Measurements from ENCODE around the gene ADAM19.

DNA sequence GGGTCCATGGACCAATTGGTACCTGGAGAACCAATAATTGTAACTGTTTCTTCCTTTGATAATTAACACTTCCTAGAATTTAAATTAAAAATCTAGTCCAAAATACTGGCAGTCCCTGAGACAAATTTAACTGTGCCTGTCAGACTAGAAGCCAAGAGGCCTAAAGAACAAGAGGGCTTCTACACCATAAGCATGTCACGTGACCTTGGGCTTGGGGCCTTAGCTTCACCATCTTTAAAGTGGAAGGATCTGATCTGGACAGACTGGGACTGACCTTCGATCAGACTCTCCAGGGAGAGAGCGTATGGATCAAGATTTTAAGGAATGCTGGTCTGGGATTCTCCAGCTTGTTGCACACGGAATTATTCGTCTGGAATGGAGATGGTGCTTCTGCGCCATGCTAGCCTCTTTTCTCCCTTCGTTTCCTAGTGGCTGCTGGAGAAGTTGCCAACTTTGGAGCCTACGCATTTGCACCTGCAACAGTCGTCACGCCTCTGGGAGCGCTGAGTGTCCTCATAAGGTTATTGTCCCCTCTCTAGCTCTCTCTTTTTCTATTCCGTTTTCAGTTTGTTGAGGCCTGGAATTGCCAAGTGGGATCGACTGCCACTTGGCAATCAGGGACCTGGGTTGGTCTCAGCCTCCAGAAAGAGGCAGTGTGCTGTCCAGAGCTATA is 107.1 kb downstream of the ADAM19 start:
- TF ChIP-seq, protein P1, sequence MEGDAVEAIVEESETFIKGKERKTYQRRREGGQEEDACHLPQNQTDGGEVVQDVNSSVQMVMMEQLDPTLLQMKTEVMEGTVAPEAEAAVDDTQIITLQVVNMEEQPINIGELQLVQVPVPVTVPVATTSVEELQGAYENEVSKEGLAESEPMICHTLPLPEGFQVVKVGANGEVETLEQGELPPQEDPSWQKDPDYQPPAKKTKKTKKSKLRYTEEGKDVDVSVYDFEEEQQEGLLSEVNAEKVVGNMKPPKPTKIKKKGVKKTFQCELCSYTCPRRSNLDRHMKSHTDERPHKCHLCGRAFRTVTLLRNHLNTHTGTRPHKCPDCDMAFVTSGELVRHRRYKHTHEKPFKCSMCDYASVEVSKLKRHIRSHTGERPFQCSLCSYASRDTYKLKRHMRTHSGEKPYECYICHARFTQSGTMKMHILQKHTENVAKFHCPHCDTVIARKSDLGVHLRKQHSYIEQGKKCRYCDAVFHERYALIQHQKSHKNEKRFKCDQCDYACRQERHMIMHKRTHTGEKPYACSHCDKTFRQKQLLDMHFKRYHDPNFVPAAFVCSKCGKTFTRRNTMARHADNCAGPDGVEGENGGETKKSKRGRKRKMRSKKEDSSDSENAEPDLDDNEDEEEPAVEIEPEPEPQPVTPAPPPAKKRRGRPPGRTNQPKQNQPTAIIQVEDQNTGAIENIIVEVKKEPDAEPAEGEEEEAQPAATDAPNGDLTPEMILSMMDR (IDR thresholded peaks at IDR 0.05) = no peak
- TF ChIP-seq, protein P2, sequence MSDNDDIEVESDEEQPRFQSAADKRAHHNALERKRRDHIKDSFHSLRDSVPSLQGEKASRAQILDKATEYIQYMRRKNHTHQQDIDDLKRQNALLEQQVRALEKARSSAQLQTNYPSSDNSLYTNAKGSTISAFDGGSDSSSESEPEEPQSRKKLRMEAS (IDR thresholded peaks at IDR 0.05; ENCODE audit: low read depth) = no peak
- TF ChIP-seq, protein P3, sequence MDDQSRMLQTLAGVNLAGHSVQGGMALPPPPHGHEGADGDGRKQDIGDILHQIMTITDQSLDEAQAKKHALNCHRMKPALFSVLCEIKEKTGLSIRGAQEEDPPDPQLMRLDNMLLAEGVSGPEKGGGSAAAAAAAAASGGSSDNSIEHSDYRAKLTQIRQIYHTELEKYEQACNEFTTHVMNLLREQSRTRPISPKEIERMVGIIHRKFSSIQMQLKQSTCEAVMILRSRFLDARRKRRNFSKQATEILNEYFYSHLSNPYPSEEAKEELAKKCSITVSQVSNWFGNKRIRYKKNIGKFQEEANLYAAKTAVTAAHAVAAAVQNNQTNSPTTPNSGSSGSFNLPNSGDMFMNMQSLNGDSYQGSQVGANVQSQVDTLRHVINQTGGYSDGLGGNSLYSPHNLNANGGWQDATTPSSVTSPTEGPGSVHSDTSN (IDR thresholded peaks at IDR 0.05) = no peak
- no peak for TF ChIP-seq POLR2AphosphoS5 (IDR thresholded peaks at IDR 0.05; ENCODE audit: low read depth, low read length)
- no peak for TF ChIP-seq RAD21 (IDR thresholded peaks at IDR 0.05; ENCODE audit: low read length)
- TF ChIP-seq TAF1 (IDR thresholded peaks at IDR 0.05; ENCODE audit: borderline replicate concordance, low read depth, low read length) = no peak
- TF ChIP-seq, protein P4, sequence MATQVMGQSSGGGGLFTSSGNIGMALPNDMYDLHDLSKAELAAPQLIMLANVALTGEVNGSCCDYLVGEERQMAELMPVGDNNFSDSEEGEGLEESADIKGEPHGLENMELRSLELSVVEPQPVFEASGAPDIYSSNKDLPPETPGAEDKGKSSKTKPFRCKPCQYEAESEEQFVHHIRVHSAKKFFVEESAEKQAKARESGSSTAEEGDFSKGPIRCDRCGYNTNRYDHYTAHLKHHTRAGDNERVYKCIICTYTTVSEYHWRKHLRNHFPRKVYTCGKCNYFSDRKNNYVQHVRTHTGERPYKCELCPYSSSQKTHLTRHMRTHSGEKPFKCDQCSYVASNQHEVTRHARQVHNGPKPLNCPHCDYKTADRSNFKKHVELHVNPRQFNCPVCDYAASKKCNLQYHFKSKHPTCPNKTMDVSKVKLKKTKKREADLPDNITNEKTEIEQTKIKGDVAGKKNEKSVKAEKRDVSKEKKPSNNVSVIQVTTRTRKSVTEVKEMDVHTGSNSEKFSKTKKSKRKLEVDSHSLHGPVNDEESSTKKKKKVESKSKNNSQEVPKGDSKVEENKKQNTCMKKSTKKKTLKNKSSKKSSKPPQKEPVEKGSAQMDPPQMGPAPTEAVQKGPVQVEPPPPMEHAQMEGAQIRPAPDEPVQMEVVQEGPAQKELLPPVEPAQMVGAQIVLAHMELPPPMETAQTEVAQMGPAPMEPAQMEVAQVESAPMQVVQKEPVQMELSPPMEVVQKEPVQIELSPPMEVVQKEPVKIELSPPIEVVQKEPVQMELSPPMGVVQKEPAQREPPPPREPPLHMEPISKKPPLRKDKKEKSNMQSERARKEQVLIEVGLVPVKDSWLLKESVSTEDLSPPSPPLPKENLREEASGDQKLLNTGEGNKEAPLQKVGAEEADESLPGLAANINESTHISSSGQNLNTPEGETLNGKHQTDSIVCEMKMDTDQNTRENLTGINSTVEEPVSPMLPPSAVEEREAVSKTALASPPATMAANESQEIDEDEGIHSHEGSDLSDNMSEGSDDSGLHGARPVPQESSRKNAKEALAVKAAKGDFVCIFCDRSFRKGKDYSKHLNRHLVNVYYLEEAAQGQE (IDR thresholded peaks at IDR 0.05; ENCODE audit: low read depth, low read length) = no peak
- no peak for TF ChIP-seq EZH2phosphoT487 (IDR thresholded peaks at IDR 0.05; ENCODE audit: borderline replicate concordance, low read depth)
- TF ChIP-seq SIN3A (IDR thresholded peaks at IDR 0.05; ENCODE audit: borderline replicate concordance, low read depth, low read length) = no peak

Measured in SK-N-SH (cell line).